Natural killer cell treated with Interleukin-12 subunit alpha and Interleukin-12 subunit beta and Interleukin-15 and Interleukin-18, amount 100 ng/mL, for 72 hours (primary cell): ENCODE results near the gene TRAF3. TPM values are rescaled to one million over a fixed set of nuclear protein-coding genes. Genes with fewer than 3 reads are reported as not detected.
A peak's percentile ranks its signal among the peaks of the same experiment; 100 is the strongest.
"Not testable (repeated sequence)": the region's sequence is repeated elsewhere in the genome, so short reads cannot be mapped to it uniquely, and the experiment has no call there.

Experiments used
- ATAC-seq, 2 donors: fragments of 150-1000 bp; cut with Tn5 transposase in 1 of 2; sonication (Bioruptor Pico), chemical (Tn5 transposase) in 1 of 2; 2 replicates each; pipeline ENCODE4 v1.10.0; 2021
- DNase-seq: peaks from one replicate; pipeline ENCODE4 v3.0.0; 2022; ENCODE audit warnings: low spot score
- H3K27ac Mint-ChIP-seq, 2 donors: 1 replicate in 1 of 2; 2 replicates in 1 of 2; pipeline ENCODE4 v1.8.0; 2022; ENCODE audit warnings: mixed read lengths in 2 of 2, mild to moderate bottlenecking in 1 of 2, moderate library complexity in 1 of 2
- H3K27me3 Mint-ChIP-seq, 2 donors: 1 replicate in 1 of 2; 2 replicates in 1 of 2; pipeline ENCODE4 v1.8.0; 2022; ENCODE audit warnings: mixed read lengths in 2 of 2
- H3K36me3 Mint-ChIP-seq: one replicate; pipeline ENCODE4 v1.8.0; 2022; ENCODE audit warnings: mixed read lengths
- H3K4me1 Mint-ChIP-seq, 2 donors: 1 replicate in 1 of 2; 2 replicates in 1 of 2; pipeline ENCODE4 v1.8.0; 2022; ENCODE audit warnings: low read depth in 2 of 2, mixed read lengths in 2 of 2, mild to moderate bottlenecking in 1 of 2
- H3K4me3 Mint-ChIP-seq: one replicate; pipeline ENCODE4 v1.8.0; 2022; ENCODE audit warnings: mixed read lengths
- H3K9me3 Mint-ChIP-seq: 2 replicates; pipeline ENCODE4 v1.8.0; 2022; ENCODE audit warnings: mixed read lengths
- total RNA-seq, 2 donors: library from RNA; stranded (reverse); gene quantifications; one replicate each; pipeline ENCODE4 v1.2.3, GENCODE V29; 2022

Gene TRAF3
- total RNA-seq, 2 donors from 2014 or later, result 37.6 to 84.6 TPM

- Mint-ChIP-seq H3K4me3 (no peak overlapping the region), H3K36me3 (no peaks in the 10 kb centered on the region), H3K27me3 (peaks cover 0 to 4% of the 10 kb centered on the region in 2 donors), H3K4me1 (no peaks in the 10 kb centered on the region), H3K27ac (no peak overlapping the region), H3K9me3 (no peaks in the 10 kb centered on the region)
- DNase-seq, result no peak
- ATAC-seq, result peak in 1 of 2 donors; percentile 54
Measured at GRCh38 chr14:102760496-102761193, 16.6 kb upstream of the TRAF3 start.

- no peak for ATAC-seq
- H3K27me3 Mint-ChIP-seq, result peaks cover 0 to 4% of the 10 kb centered on the region in 2 donors
- no peak for DNase-seq
- no peak overlapping the region for H3K4me3 Mint-ChIP-seq
- no peaks in the 10 kb centered on the region for H3K36me3 Mint-ChIP-seq
- no peak overlapping the region for H3K27ac Mint-ChIP-seq
- H3K4me1 Mint-ChIP-seq, result no peaks in the 10 kb centered on the region
- no peaks in the 10 kb centered on the region for H3K9me3 Mint-ChIP-seq
Measured at GRCh38 chr14:102761206-102761605, 16.0 kb upstream of the TRAF3 start.

- Mint-ChIP-seq H3K27ac (no peak overlapping the region), H3K9me3 (no peaks in the 10 kb centered on the region), H3K4me3 (no peak overlapping the region), H3K27me3 (peaks cover 0 to 3% of the 10 kb centered on the region in 2 donors), H3K36me3 (no peaks in the 10 kb centered on the region), H3K4me1 (no peaks in the 10 kb centered on the region)
- DNase-seq, result no peak
- peak in 1 of 2 donors; percentile 65 for ATAC-seq
Measured at GRCh38 chr14:102764220-102764671, 13.0 kb upstream of the TRAF3 start.

GRCh38 chr14:102765770-102766169, 11.5 kb upstream of the TRAF3 start:
- not testable (repeated sequence) for DNase-seq, H3K9me3 Mint-ChIP-seq, H3K27me3 Mint-ChIP-seq

GRCh38 chr14:102768223-102769048, 8.8 kb upstream of the TRAF3 start:
- Mint-ChIP-seq H3K4me3 (no peak overlapping the region), H3K36me3 (no peaks in the 10 kb centered on the region), H3K4me1 (peaks cover 0 to 5% of the 10 kb centered on the region in 2 donors), H3K9me3 (no peaks in the 10 kb centered on the region), H3K27ac (no peak overlapping the region), H3K27me3 (peaks cover 0 to 2% of the 10 kb centered on the region in 2 donors)
- no peak for DNase-seq
- peak in 1 of 2 donors; percentile 36 for ATAC-seq

More at GRCh38 chr14:102765770-102766169, 11.5 kb upstream of the TRAF3 start:
- not testable (repeated sequence) for H3K36me3 Mint-ChIP-seq, H3K27ac Mint-ChIP-seq, H3K4me3 Mint-ChIP-seq, ATAC-seq, H3K4me1 Mint-ChIP-seq

GRCh38 chr14:102769049-102769327, 8.3 kb upstream of the TRAF3 start:
- ATAC-seq (no peak), DNase-seq (no peak)
- Mint-ChIP-seq H3K27me3 (peaks cover 0 to 2% of the 10 kb centered on the region in 2 donors), H3K9me3 (no peaks in the 10 kb centered on the region), H3K4me1 (peaks cover 0 to 5% of the 10 kb centered on the region in 2 donors), H3K36me3 (no peaks in the 10 kb centered on the region), H3K27ac (no peak overlapping the region), H3K4me3 (no peak overlapping the region)

- no peaks in the 10 kb centered on the region for H3K9me3 Mint-ChIP-seq
- ATAC-seq, result no peak
- peaks cover 4 to 11% of the 10 kb centered on the region in 2 donors for H3K4me1 Mint-ChIP-seq
- H3K36me3 Mint-ChIP-seq, result no peaks in the 10 kb centered on the region
- H3K27ac Mint-ChIP-seq, result no peak overlapping the region
- H3K27me3 Mint-ChIP-seq, result peaks cover 0 to 2% of the 10 kb centered on the region in 2 donors
- H3K4me3 Mint-ChIP-seq, result no peak overlapping the region
- DNase-seq, result no peak
Measured at GRCh38 chr14:102770147-102771123, 6.8 kb upstream of the TRAF3 start.

GRCh38 chr14:102771144-102771543, 6.1 kb upstream of the TRAF3 start:
- Mint-ChIP-seq H3K9me3 (no peaks in the 10 kb centered on the region), H3K4me1 (peaks cover 4 to 11% of the 10 kb centered on the region in 2 donors), H3K27me3 (peaks cover 0 to 2% of the 10 kb centered on the region in 2 donors), H3K36me3 (no peaks in the 10 kb centered on the region), H3K4me3 (no peak overlapping the region), H3K27ac (no peak overlapping the region)
- DNase-seq, result no peak
- ATAC-seq, result no peak

GRCh38 chr14:102772781-102773570, 4.3 kb upstream of the TRAF3 start:
- peaks cover 0 to 2% of the 10 kb centered on the region in 2 donors for H3K27me3 Mint-ChIP-seq
- ATAC-seq, result no peak
- no peak for DNase-seq
- no peaks in the 10 kb centered on the region for H3K9me3 Mint-ChIP-seq
- H3K27ac Mint-ChIP-seq, result no peak overlapping the region
- H3K36me3 Mint-ChIP-seq, result no peaks in the 10 kb centered on the region
- H3K4me3 Mint-ChIP-seq, result no peak overlapping the region
- peaks cover 4 to 11% of the 10 kb centered on the region in 2 donors for H3K4me1 Mint-ChIP-seq

GRCh38 chr14:102774391-102775153, 2.7 kb upstream of the TRAF3 start:
- DNase-seq (no peak), ATAC-seq (no peak)
- no peaks in the 10 kb centered on the region for H3K27me3 Mint-ChIP-seq
- H3K27ac Mint-ChIP-seq, result peak overlapping the region in 1 of 2 donors; percentile 22
- H3K36me3 Mint-ChIP-seq, result peaks cover 12% of the 10 kb centered on the region
- H3K4me1 Mint-ChIP-seq, result peaks cover 17 to 26% of the 10 kb centered on the region in 2 donors
- no peaks in the 10 kb centered on the region for H3K9me3 Mint-ChIP-seq
- H3K4me3 Mint-ChIP-seq, result peak overlapping the region; percentile 38

- Mint-ChIP-seq H3K36me3 (peaks cover 16% of the 10 kb centered on the region), H3K4me1 (peaks cover 30 to 41% of the 10 kb centered on the region in 2 donors), H3K4me3 (peak overlapping the region; percentile 75), H3K27me3 (no peaks in the 10 kb centered on the region), H3K9me3 (no peaks in the 10 kb centered on the region), H3K27ac (peak overlapping the region; percentile 31 to 73)
- ATAC-seq, result no peak
- no peak for DNase-seq
Measured at GRCh38 chr14:102775855-102776760, 1.1 kb upstream of the TRAF3 start.
